ENCODE data around the gene FZR1. TPM values are rescaled to one million over a fixed set of nuclear protein-coding genes. Genes with fewer than 3 reads are reported as not detected.

FZR1 gene
- total RNA-seq = 46.1 and 46.6 TPM in 2 replicates

- peak; percentile 90 for DNase-seq (ENCODE audit: low read depth, low spot score)
Measured at GRCh38 chr19:3505598-3506383, at the start of gene FZR1. Gene FZR1, plus strand, starts transcription at chr19:3506311. Its CDS starts 16,679 bp downstream, at chr19:3522990.

GRCh38 chr19:3456925-3457527, 49.1 kb upstream of the FZR1 start:
- DNase-seq (ENCODE audit: low read depth, low spot score) = no peak

GRCh38 chr19:3457528-3458228, 48.4 kb upstream of the FZR1 start:
- no peak for DNase-seq (ENCODE audit: low read depth, low spot score)

- DNase-seq (ENCODE audit: low read depth, low spot score) = no peak
Measured at GRCh38 chr19:3458229-3459088, 47.7 kb upstream of the FZR1 start.

GRCh38 chr19:3459089-3459881, 46.8 kb upstream of the FZR1 start:
- DNase-seq (ENCODE audit: low read depth, low spot score) = peak; percentile 84

- DNase-seq (ENCODE audit: low read depth, low spot score) = no peak
Measured at GRCh38 chr19:3459965-3460582, 46.0 kb upstream of the FZR1 start.

GRCh38 chr19:3462991-3463713, 43.0 kb upstream of the FZR1 start:
- DNase-seq (ENCODE audit: low read depth, low spot score) = no peak

GRCh38 chr19:3463714-3464586, 42.2 kb upstream of the FZR1 start:
- no peak for DNase-seq (ENCODE audit: low read depth, low spot score)

GRCh38 chr19:3464587-3465235, 41.4 kb upstream of the FZR1 start:
- DNase-seq (ENCODE audit: low read depth, low spot score) = no peak

- no peak for DNase-seq (ENCODE audit: low read depth, low spot score)
Measured at GRCh38 chr19:3465552-3465951, 40.6 kb upstream of the FZR1 start.

GRCh38 chr19:3466635-3467034, 39.5 kb upstream of the FZR1 start:
- DNase-seq (ENCODE audit: low read depth, low spot score) = no peak

GRCh38 chr19:3467437-3468198, 38.5 kb upstream of the FZR1 start:
- DNase-seq (ENCODE audit: low read depth, low spot score) = no peak

- no peak for DNase-seq (ENCODE audit: low read depth, low spot score)
Measured at GRCh38 chr19:3468211-3468610, 37.9 kb upstream of the FZR1 start.

- DNase-seq (ENCODE audit: low read depth, low spot score) = no peak
Measured at GRCh38 chr19:3469638-3470499, 36.2 kb upstream of the FZR1 start.

- DNase-seq (ENCODE audit: low read depth, low spot score) = no peak
Measured at GRCh38 chr19:3470500-3471128, 35.5 kb upstream of the FZR1 start.

Data from pulmonary artery endothelial cell (primary cell).